Osteocyte (in vitro differentiated cells): ENCODE data around the gene MARCHF10. TPM values are rescaled to one million over a fixed set of nuclear protein-coding genes. Genes with fewer than 3 reads are reported as not detected.

Experiments
- DNase-seq: peaks from one replicate; pipeline ENCODE4 v3.0.0; 2021; ENCODE audit warnings: mixed read lengths; ENCODE audit not compliant: unreplicated experiment; ENCODE audit errors: extremely low spot score
- H3K27ac Mint-ChIP-seq: one replicate; pipeline ENCODE4 v1.8.0; 2021; ENCODE audit warnings: mild to moderate bottlenecking, mixed read lengths; ENCODE audit not compliant: unreplicated experiment
- H3K27me3 Mint-ChIP-seq: one replicate; pipeline ENCODE4 v1.8.0; 2021; ENCODE audit warnings: mixed read lengths; ENCODE audit not compliant: unreplicated experiment
- H3K36me3 Mint-ChIP-seq: one replicate; pipeline ENCODE4 v1.8.0; 2021; ENCODE audit warnings: mixed read lengths; ENCODE audit not compliant: unreplicated experiment
- H3K4me1 Mint-ChIP-seq: one replicate; pipeline ENCODE4 v1.8.0; 2021; ENCODE audit warnings: mixed read lengths; ENCODE audit not compliant: unreplicated experiment
- H3K4me3 Mint-ChIP-seq: one replicate; pipeline ENCODE4 v1.8.0; 2021; ENCODE audit warnings: mild to moderate bottlenecking, moderate library complexity, mixed read lengths; ENCODE audit not compliant: unreplicated experiment
- H3K9me3 Mint-ChIP-seq: one replicate; pipeline ENCODE4 v1.8.0; 2021; ENCODE audit warnings: mixed read lengths; ENCODE audit not compliant: unreplicated experiment
- CTCF ChIP-seq: fragments of 200-600 bp; sonication (generic); IDR thresholded peaks from 2 replicates; pipeline ENCODE4 v1.5.0; 2021; ENCODE audit warnings: antibody characterized with exemption, mild to moderate bottlenecking, moderate library complexity
- total RNA-seq: library from RNA; stranded (reverse); gene quantifications from 2 replicates; pipeline ENCODE4 v1.2.1, GENCODE V29; 2021

MARCHF10 gene
- total RNA-seq, 1 donor from 2014 or later, result not detected

DNA sequence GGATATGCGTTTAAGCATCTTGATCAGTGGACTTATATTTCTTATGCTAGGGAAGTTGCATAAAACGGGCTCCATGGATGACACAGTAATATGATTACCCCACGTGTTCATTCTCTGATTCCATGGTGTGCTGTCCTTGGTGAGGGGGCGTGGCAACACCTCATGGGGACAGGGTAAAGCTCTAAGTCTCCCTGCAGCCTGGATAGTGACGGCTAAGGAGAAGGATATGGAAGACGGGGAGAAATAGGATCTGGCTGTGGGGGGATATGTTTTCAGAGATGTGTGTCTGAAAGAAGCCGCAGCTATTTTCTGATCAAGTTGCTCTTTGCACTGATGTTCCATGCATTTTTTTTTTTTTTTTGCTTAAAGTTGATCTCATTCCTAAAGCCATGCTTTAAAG, 84.3 kb downstream of the MARCHF10 start:
- DNase-seq, result no peak
- peaks cover 7% of the 10 kb centered on the region for H3K9me3 Mint-ChIP-seq
- H3K27ac Mint-ChIP-seq, result no peak overlapping the region
- peaks cover 8% of the 10 kb centered on the region for H3K4me1 Mint-ChIP-seq
- H3K4me3 Mint-ChIP-seq, result no peak overlapping the region
- no peak for TF ChIP-seq CTCF
- H3K27me3 Mint-ChIP-seq, result peaks cover 7% of the 10 kb centered on the region
- peaks cover 2% of the 10 kb centered on the region for H3K36me3 Mint-ChIP-seq

DNA sequence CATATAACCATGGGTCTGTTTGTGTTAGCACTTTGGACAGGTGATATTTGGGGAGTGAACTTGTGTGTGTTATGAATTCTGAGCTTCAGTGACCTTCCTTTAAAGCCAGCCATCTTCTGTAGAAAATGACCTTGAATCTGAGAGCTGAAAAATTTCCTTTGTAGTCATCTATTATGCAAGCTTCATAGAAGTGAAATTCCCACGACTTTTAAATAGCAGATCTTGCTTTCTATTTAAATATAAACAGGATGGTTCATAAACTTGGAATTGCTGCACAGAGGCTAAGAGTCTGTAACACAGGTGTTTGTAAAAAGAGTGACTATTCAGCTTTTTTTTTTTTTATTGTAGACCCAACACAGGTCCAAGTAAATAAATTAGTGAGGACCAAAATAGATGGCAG, 85.5 kb downstream of the MARCHF10 start:
- TF ChIP-seq CTCF, result no peak
- Mint-ChIP-seq H3K4me3 (no peak overlapping the region), H3K27me3 (peaks cover 7% of the 10 kb centered on the region), H3K4me1 (peaks cover 8% of the 10 kb centered on the region), H3K27ac (no peak overlapping the region), H3K9me3 (peaks cover 7% of the 10 kb centered on the region), H3K36me3 (peaks cover 2% of the 10 kb centered on the region)
- no peak for DNase-seq

DNA sequence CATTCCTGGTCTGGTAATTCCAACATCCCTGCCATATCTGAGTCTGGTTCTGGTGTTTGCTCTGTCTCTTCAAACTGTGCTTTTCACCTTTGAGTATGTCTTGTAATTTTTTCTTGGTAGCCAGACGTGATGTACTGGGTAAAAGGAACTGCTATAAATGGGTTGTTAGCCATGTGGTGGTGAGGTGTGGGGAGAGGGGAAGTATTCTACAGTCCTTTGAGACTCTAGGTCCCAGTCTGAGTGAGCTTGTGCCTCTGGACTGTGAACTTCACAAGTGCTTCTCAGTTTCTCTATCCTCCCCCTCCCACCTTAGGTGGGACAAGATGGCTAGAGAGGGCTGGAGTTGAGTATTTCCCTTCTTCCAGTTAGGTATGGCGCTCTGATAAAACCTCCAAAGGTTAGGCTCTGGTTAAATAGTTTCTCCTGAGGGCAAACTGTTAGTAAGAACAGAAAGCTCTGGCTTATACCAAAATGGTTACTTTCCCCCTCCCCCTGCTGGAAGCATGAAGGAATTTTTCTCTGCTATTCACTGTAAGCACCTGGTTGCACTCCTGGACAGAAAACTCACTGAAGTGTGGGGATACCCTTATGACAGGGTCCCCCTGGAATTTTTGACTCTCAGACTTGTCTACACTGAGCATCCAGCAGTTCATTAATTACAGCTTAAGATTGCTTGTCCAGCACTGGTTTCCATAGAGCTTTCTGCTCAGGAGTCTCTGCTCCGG, 87.8 kb downstream of the MARCHF10 start:
- Mint-ChIP-seq H3K9me3 (peaks cover 7% of the 10 kb centered on the region), H3K4me1 (peaks cover 3% of the 10 kb centered on the region)

GRCh38 chr17:62719586-62719985, 88.5 kb downstream of the MARCHF10 start:
- peaks cover 3% of the 10 kb centered on the region for H3K4me1 Mint-ChIP-seq

More for the DNA sequence above, 87.8 kb downstream of the MARCHF10 start:
- no peak overlapping the region for H3K4me3 Mint-ChIP-seq
- peaks cover 2% of the 10 kb centered on the region for H3K36me3 Mint-ChIP-seq
- no peak overlapping the region for H3K27ac Mint-ChIP-seq
- TF ChIP-seq CTCF, result peak; percentile 31
- no peak for DNase-seq
- peaks cover 7% of the 10 kb centered on the region for H3K27me3 Mint-ChIP-seq

More at GRCh38 chr17:62719586-62719985, 88.5 kb downstream of the MARCHF10 start:
- DNase-seq, result no peak
- no peak for TF ChIP-seq CTCF
- Mint-ChIP-seq H3K27ac (no peak overlapping the region), H3K27me3 (peaks cover 7% of the 10 kb centered on the region), H3K9me3 (peaks cover 7% of the 10 kb centered on the region), H3K36me3 (no peaks in the 10 kb centered on the region), H3K4me3 (no peak overlapping the region)
